HFFc6 (cell line): ENCODE measurements around the gene CBX1. TPM values are rescaled to one million over a fixed set of nuclear protein-coding genes. Genes with fewer than 3 reads are reported as not detected.

Source experiments
- DNase-seq: peaks from one replicate; pipeline ENCODE4 v3.0.0-alpha.2; 2018
- H3K27ac Mint-ChIP-seq: 2 replicates; pipeline ENCODE4 v1.8.0; 2020; ENCODE audit warnings: mild to moderate bottlenecking, mixed read lengths
- H3K27me3 Mint-ChIP-seq: 2 replicates; pipeline ENCODE4 v1.8.0; 2021; ENCODE audit warnings: mild to moderate bottlenecking, moderate library complexity, mixed read lengths; ENCODE audit not compliant: insufficient read depth
- H3K36me3 Mint-ChIP-seq: 2 replicates; pipeline ENCODE4 v1.8.0; 2021; ENCODE audit warnings: low read depth, mixed read lengths
- H3K4me1 Mint-ChIP-seq: 2 replicates; pipeline ENCODE4 v1.8.0; 2020; ENCODE audit warnings: low read depth, mixed read lengths
- H3K4me3 Mint-ChIP-seq: 2 replicates; pipeline ENCODE4 v1.8.0; 2020; ENCODE audit warnings: mild to moderate bottlenecking, moderate library complexity, mixed read lengths
- H3K9me3 Mint-ChIP-seq: 2 replicates; pipeline ENCODE4 v1.8.0; 2020; ENCODE audit warnings: mild to moderate bottlenecking, mixed read lengths
- CTCF ChIP-seq: fragments of 200-600 bp; sonication (generic); IDR thresholded peaks from 2 replicates; pipeline ENCODE4 v1.5.0; 2021; ENCODE audit warnings: antibody characterized with exemption, mild to moderate bottlenecking
- total RNA-seq, 6 experiments: library from RNA; stranded (reverse); fragmentation: NEBNext Ultra II Directional; extraction: Animal tissue kit (Norgen Biotek cat#: 25700); gene quantifications; 2 replicates in 1 of 6; 3 replicates in 5 of 6; pipeline ENCODE4 v1.2.3, GENCODE V29; 2021

CBX1 gene
- total RNA-seq, 6 experiments from 2014 or later = 62.2 to 82.1 (median 74.0) TPM

- DNase-seq = peak; percentile 39
- Mint-ChIP-seq H3K27ac (peak overlapping the region; percentile 96), H3K36me3 (no peaks in the 10 kb centered on the region; the same call in 1 of the 2 replicates), H3K4me3 (peak overlapping the region; percentile 93), H3K9me3 (no peaks in the 10 kb centered on the region), H3K27me3 (peaks cover 6% of the 10 kb centered on the region), H3K4me1 (peaks cover 50% of the 10 kb centered on the region)
- TF ChIP-seq CTCF = no peak
Measured at GRCh38 chr17:48025904-48026501, 75.3 kb downstream of the CBX1 start.

GRCh38 chr17:48025040-48025903 is 76.0 kb downstream of the CBX1 start:
- peak; percentile 97 for DNase-seq
- Mint-ChIP-seq H3K9me3 (no peaks in the 10 kb centered on the region), H3K36me3 (no peaks in the 10 kb centered on the region), H3K4me3 (peak overlapping the region; percentile 93), H3K4me1 (peaks cover 50% of the 10 kb centered on the region), H3K27me3 (peaks cover 6% of the 10 kb centered on the region), H3K27ac (peak overlapping the region; percentile 96)
- TF ChIP-seq CTCF = peak; percentile 79

DNA sequence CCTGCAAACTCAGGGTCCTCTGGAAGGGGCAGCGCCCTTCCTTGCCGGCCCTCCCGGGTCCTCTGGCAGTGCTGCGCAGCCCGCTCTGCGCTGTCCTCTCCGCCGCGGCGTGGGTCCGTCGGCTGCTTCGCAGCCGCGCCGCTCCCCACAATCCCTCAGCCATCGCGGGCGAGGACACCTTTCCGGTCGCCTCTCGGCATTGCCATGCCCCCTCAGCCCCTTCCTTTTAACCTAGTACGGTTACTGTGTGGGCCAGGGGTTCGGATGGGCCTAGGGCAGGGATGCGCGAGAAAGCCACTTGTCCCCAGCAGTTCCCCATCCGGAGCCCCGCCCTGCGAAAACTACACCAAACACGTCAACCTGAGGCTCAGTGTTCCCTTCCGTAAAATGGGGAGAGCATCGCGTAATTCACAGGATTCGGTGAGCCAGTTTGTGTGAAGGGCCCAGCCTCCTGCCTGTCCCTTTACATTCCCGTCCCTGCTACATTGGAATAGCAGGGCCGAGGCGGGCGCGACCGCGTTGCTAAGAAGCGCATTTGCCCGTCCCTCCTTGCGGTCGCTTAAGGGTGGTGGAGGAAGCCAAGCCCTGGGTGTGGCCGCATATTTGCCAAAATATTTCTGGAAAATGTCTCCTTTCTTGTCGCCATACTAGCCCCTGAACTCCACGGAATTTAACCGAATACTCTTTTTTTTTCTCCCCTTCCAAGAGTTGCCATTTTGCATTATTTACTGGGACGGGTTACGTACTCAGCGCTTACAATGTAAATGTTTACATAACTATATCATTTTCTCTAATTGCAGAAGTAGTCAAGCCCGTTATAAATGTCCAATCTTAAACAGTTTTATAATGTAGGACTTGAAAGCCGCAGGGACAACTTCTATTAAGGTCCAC is 76.9 kb downstream of the CBX1 start:
- H3K4me3 Mint-ChIP-seq = peak overlapping the region; percentile 93
- peaks cover 6% of the 10 kb centered on the region for H3K27me3 Mint-ChIP-seq
- peak; percentile 64 for DNase-seq
- peak overlapping the region; percentile 96 for H3K27ac Mint-ChIP-seq
- H3K4me1 Mint-ChIP-seq = peaks cover 50% of the 10 kb centered on the region
- no peak for TF ChIP-seq CTCF
- H3K9me3 Mint-ChIP-seq = no peaks in the 10 kb centered on the region
- H3K36me3 Mint-ChIP-seq = no peaks in the 10 kb centered on the region

- Mint-ChIP-seq H3K4me3 (peak overlapping the region; percentile 74), H3K36me3 (no peaks in the 10 kb centered on the region), H3K4me1 (peaks cover 50% of the 10 kb centered on the region)
Measured at GRCh38 chr17:48023400-48024148, 77.7 kb downstream of the CBX1 start.

More at GRCh38 chr17:48023400-48024148, 77.7 kb downstream of the CBX1 start:
- Mint-ChIP-seq H3K9me3 (no peaks in the 10 kb centered on the region), H3K27ac (peak overlapping the region; percentile 96), H3K27me3 (peaks cover 6% of the 10 kb centered on the region)
- peak; percentile 79 for DNase-seq
- peak; percentile 59 for TF ChIP-seq CTCF
